Tibial nerve (tissue), 4 donors: ENCODE measurements around the gene TTC39A.

Experiments used
- CTCF ChIP-seq, 5 experiments: fragments of 200-600 bp in 3 of 5; fragments of 450-650 bp in 2 of 5; sonication (generic) in 3 of 5; IDR thresholded peaks; one replicate each; pipeline ENCODE4 v1.5.1; 2016 to 2019; ENCODE audit warnings: antibody characterized with exemption in 5 of 5, mild to moderate bottlenecking in 3 of 5, moderate library complexity in 2 of 5
- EP300 ChIP-seq, 2 donors: sonication (generic); formaldehyde crosslinking; IDR thresholded peaks; one replicate each; pipeline ENCODE4 v1.6.1; 2017; ENCODE audit warnings: antibody characterized with exemption in 2 of 2, mild to moderate bottlenecking in 1 of 2
- POLR2A ChIP-seq, 2 donors: fragments of 450-650 bp; IDR thresholded peaks; one replicate each; pipeline ENCODE4 v1.6.1; 2017; ENCODE audit warnings: antibody characterized with exemption in 2 of 2, mild to moderate bottlenecking in 2 of 2, moderate library complexity in 2 of 2

DNA sequence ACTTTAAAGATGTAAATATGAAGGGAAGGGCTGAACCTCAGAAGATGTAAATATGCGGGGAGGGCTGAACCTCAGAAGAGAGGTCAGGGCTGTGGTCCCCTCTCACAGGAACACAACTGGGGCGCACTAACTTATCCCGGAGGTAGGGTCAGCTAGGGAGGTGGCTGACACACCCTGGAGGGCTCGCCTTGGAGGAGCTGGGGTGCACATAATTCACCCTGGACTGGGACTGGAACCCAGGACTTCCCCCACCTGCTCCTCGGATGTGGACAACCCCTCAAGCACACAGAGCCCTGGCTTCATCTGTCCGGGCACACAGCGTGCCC, 13.9 kb upstream of the TTC39A start:
- TF ChIP-seq CTCF (IDR thresholded peaks at IDR 0.05) (no peak), POLR2A (IDR thresholded peaks at IDR 0.05) (no peak), EP300 (IDR thresholded peaks at IDR 0.05) (no peak)
